Sciatic nerve (tissue), 2 donors: ENCODE data around the gene DNAH1. TPM values are rescaled to one million over a fixed set of nuclear protein-coding genes. Genes with fewer than 3 reads are reported as not detected.

ENCODE experiments used
- ATAC-seq: fragments of 200-7000 bp; cut with Tn5 transposase; one replicate; pipeline ENCODE4 v1.9.1; 2020; ENCODE audit warnings: mild to moderate bottlenecking, moderate library complexity
- DNase-seq: peaks from one replicate; pipeline ENCODE4 v3.0.0-alpha.2; 2020; ENCODE audit warnings: low spot score
- intact Hi-C: fragments of 100-400 bp; cut with DNase I; formaldehyde crosslinking; loops from one replicate; pipeline ENCODE4 v1.14.2; 2022
- total RNA-seq: library from RNA; stranded (reverse); fragmentation: NEBNext Ultra II Directional; extraction: Animal tissue kit (Norgen Biotek cat#: 25700); gene quantifications from one replicate; pipeline ENCODE4 v1.2.1, GENCODE V29; 2021
- donor health status: DM: no; HTN: no; CAD: no.
- donor health status: DM: no; HTN: no; CAD: no.

DNAH1 gene
- total RNA-seq, 1 donor from 2014 or later: 20.1 TPM

DNA sequence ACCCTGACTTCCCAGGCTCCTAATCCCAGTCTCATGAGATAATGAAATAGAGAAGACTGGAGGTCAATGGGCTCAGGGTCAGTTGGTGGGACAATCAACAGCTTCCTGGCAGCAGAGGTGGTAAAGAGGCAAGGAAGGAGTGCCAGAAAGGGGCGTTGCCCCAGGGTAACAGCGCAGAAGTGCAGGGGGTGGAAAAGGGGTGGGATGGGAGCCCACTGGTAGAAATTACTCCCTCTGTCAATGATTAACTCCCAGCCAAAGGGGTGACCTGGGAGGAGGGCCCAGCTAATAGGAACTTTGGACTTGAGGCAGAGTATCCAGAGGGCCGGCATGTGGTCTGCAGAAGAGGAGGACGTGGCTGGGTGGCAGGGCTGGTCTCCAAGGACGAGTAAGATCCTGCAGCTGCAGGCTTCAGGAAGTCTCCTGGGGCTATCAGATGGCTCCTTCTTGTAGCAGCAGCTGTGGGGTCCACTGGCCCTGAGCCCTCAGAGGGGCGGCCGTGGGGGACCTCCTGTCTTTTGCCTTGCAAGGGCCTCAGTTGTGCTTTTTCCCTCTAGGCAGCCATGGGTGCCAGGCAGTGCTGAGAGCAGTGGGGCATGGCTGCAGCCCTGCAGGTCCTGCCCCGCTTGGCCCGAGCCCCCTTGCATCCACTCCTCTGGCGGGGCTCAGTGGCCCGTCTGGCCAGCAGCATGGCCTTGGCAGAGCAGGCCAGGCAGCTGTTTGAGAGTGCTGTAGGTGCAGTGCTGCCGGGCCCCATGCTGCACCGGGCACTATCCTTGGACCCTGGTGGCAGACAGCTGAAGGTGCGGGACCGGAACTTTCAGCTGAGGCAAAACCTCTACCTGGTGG, 26.1 kb upstream of the DNAH1 start:
- DNase-seq: no peak
- intact Hi-C loops: no loop called here
- ATAC-seq: no peak

DNA sequence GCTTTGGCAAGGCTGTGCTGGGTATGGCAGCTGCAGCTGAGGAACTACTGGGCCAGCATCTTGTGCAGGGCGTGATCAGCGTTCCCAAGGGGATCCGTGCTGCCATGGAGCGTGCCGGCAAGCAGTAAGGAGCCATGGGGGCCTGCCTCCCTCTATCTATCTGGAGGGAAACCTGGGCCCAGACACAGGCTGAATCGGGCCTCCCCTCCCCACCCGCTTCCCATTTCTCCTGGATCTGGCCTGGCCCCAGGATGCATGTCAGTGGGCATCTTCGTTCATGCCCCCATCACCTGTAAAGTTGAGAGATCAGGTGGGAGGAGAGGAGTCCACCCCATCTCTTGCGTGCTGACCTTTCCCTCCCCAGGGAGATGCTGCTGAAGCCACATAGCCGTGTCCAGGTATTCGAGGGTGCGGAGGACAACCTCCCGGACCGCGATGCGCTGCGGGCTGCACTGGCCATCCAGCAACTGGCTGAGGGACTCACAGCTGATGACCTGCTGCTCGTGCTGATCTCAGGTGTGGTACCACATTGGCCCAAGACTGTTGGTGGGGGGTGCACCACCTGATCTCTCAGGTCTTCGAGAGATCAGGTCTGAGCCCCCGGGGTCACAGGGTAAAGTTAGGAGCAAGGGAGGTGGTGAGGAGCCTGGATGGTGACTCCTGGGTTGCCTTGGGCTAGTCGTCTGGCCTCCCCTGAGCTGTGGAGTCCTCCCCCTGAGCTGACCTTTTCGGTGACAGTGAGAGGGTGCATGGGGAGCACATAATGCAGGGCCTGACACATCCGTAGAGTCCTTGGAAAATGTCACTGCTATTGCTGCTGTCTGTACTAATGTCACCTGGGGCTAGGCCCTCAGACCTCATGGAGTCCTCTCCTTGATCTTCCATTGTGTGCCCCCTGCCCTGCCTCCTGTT, 25.3 kb upstream of the DNAH1 start:
- intact Hi-C loops: no loop called here
- DNase-seq (no peak), ATAC-seq (no peak)

GRCh38 chr3:52291508-52292181, 24.5 kb upstream of the DNAH1 start:
- ATAC-seq (no peak), DNase-seq (no peak)
- intact Hi-C loops: no loop called here

DNA sequence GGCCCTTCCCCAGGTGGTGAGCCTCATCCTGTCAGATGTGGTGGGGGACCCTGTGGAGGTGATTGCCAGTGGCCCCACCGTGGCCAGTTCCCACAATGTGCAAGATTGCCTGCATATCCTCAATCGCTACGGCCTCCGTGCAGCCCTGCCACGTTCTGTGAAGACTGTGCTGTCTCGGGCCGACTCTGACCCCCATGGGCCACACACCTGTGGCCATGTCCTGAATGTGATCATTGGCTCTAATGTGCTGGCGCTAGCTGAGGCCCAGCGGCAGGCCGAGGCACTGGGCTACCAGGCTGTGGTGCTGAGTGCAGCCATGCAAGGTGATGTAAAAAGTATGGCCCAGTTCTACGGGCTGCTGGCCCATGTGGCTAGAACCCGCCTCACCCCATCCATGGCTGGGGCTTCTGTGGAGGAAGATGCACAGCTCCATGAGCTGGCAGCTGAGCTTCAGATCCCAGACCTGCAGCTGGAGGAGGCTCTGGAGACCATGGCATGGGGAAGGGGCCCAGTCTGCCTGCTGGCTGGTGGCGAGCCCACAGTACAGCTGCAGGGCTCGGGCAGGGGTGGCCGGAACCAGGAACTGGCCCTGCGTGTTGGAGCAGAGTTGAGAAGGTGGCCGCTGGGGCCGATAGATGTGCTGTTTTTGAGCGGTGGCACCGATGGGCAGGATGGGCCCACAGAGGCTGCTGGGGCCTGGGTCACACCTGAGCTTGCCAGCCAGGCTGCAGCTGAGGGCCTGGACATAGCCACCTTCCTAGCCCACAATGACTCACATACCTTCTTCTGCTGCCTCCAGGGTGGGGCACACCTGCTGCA, 23.7 kb upstream of the DNAH1 start:
- ATAC-seq (no peak), DNase-seq (no peak)
- intact Hi-C loops: no loop called here

DNA sequence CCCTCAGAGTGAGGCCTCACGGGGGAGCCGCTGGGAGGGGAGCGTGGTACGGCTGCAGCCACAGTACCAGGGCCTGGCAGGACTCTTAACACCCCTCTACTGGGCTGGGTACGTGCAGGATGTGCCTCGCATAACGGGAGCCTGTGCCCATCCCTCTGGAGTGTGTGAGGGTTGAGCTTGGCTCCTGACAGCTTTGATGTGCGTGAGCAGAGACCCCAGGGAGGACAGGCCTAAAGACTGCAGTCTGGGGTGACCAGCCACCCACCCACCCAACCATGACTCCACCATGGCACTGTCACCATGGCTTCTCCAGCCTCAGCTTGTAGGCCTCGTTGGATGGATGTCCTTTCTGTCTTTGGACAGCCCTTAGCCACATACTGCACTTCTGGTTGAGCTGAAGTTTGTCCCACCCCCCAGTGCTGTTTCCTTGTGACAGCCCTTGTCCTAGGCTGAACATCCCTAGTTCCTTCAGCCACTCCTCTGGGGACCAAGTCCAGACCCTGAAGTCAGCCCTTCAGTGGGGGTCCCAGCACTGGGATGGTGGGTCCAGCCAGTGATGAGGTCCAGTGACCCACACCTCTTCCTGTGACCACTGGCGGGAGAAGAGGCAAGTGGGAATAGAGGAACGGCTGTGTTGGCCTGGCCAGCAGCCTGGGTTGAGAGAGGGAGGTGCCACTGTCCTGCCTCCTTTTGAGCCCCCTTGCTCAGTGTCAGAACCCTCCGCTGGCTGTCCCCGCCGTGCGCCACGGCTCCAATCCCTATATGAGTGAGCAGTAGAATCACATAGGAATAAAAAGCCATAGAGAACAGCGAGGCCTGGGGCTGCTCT, 22.4 kb upstream of the DNAH1 start:
- DNase-seq: no peak
- ATAC-seq: no peak
- intact Hi-C loops: no loop called here

GRCh38 chr3:52294320-52295150, 21.6 kb upstream of the DNAH1 start:
- no peak for ATAC-seq
- DNase-seq: no peak
- intact Hi-C loops: no loop called here

- DNase-seq: no peak
- ATAC-seq: no peak
- intact Hi-C loops: no loop called here
Measured at GRCh38 chr3:52295671-52296208, 20.4 kb upstream of the DNAH1 start.

DNA sequence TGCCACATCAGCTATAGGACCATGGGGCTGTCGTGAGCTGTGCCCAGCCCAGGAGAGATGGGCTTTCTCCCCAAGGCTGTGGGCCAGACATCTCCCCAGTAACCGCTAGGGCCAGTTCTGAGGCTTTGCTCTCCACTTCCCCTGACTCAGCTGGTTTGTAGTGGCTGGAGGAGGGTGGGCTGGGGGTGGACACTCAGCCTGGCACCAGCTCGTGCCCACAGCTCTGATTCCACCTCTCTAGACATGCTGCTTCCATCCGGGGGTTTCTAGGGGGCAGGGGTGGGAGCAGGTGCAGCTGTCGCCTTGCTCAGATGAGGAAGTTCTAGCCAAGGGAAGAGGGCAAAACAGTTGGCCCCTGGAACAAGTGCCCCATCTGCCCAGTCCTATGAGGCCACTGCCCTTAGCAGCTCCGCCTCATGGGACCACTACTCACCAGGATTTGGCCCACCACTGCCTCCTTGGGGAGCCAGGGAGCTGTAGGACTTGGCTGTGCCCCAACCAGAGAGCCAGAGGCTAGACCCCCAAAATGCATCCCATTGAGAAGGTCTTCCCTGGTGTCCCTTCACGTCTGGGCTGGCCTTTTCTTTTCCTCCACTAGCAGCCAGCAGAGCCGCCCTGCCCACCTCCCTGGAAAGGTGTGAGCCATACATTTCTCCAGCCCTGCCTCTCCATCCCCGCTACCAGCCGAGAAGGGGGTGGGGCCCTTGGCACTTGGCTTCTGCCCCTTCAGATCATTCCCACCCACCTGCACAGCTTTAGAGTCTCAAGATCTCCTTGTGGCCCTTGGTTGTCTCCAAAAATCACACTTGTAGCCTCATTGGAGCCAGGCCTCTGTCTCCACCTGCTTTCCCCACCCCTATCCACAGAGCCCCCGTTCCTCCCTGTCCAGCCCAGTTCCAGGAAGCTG, 18.6 kb upstream of the DNAH1 start:
- ATAC-seq (no peak), DNase-seq (no peak)
- intact Hi-C loops: no loop called here

DNA sequence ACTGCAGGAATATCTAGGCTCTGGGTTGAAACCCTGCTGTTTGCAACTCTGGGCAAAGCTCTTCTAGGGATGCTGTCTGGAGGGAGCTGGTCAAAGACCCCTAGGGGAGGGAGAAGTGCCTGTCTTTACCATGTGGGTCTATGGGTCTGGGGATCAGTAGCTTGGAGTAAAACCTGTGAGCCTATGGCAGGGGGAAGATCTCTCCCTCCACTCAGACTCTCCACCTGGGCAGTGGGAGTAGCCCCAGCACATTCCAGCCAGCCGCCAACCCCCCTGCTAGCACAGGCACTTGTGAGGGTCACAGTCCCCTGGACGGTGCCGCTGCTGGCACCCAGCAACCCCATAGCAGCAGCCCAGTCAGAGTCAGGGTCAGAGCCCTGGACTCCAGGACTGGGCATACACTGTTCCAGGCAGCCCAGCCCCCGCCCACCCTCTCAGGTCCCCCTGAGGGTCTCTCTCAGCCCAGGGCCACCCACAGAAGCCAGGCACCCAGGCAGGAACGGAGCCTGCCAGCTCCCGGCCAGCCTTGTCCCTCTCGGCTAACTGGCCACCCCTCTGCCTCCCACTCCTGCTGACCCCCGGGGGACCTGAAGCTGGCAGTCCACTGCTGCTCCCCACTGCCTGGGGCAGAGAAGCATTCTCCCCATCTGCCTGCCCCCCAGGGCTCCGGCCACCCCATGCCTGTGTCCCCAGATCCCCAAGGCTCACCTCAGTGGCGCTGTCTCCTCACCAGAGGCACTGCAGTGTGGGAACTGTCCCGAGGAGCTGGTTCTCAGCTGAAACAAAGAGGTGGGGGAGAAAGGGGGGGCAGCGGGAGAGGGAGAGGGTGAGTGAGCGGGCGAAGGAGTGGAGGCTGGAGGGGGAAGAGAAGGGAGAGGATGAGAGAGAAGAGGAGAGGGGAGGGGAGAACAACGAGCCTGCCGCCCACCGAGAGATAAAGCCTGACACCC, 17.7 kb upstream of the DNAH1 start:
- ATAC-seq (peak; percentile 24), DNase-seq (no peak)
- intact Hi-C loops: no loop called here

GRCh38 chr3:52299247-52299878, 16.8 kb upstream of the DNAH1 start:
- intact Hi-C loops: no loop called here
- DNase-seq (no peak), ATAC-seq (peak; percentile 10)

DNA sequence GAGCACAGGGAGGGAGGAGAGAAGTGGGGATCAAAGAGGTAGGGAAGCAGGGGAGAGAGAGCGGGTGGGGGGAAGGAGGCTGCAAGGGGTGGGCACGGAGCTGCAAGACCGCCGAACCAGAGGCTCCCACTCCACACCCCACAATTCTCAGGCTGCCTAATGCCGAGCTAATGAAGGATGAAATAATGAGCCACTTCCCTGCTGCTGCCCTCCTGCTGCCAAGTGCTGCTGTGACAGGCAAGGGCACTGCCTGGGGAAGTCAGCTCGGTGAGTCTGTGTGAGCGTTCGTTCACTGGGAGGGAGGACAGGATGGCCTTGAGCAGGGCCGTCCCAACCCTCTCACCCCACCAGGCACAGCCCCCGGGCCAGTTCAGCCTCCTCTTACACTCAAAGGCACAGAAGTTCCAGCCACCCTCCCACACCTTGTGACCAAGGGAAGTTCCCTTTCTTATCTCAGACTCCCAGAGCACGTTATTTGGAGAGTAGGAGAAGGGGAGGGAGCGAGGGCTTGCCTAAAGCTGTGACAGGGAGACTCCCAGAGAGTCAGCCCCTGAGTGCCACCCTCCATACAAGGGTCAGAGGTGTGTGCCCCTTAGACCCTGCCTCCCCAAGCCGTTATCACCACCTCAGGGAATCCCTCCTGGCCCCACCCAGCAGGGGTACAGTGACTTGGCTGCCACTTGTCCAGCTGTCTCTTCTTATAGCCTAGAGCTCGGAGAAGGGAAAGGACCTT, 16.1 kb upstream of the DNAH1 start:
- peak; percentile 25 for ATAC-seq
- no peak for DNase-seq
- intact Hi-C loops: no loop called here

DNA sequence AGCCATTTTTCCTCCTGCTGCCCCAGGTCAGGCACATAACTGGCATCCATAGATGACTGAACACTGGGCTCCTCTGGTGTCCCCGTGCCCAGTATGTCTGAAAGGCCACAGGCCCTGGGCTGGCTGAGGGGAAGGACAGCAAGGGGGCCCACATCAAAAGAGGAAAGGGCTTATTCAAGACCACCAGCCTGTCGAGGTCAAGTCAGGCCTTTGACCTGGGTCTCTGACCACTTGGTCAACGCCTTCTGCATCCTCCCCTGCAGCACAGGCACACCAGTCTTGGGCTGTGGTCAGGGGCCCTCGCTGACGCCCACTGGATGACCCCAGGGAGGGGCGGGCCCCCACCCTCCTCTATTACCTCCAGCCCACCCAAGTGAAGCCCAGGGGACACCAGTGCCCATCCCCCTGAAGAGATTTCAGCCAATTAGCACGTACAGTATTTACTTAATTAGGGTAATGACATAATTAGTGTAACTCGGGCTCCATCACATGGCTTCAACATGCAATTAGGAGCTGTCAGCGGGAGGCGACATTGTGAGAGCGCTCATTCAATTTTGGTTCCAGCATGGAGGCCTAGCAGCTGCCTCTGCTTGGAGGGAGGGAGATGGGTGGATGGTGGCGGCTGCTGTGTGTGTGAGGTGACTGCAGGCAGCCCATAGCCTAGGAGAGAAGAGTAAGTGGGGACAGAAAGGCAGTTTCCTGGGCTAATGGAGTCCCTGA, 13.5 kb upstream of the DNAH1 start:
- intact Hi-C loops: no loop called here
- no peak for DNase-seq
- ATAC-seq: no peak

GRCh38 chr3:52303811-52304210, 12.3 kb upstream of the DNAH1 start:
- DNase-seq (no peak), ATAC-seq (no peak)
- intact Hi-C loops: no loop called here
